ENCODE data around the gene DAND5. TPM values are rescaled to one million over a fixed set of nuclear protein-coding genes. Genes with fewer than 3 reads are reported as not detected.

DAND5 gene, protein sequence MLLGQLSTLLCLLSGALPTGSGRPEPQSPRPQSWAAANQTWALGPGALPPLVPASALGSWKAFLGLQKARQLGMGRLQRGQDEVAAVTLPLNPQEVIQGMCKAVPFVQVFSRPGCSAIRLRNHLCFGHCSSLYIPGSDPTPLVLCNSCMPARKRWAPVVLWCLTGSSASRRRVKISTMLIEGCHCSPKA
- total RNA-seq, result 0.26 TPM

DNA sequence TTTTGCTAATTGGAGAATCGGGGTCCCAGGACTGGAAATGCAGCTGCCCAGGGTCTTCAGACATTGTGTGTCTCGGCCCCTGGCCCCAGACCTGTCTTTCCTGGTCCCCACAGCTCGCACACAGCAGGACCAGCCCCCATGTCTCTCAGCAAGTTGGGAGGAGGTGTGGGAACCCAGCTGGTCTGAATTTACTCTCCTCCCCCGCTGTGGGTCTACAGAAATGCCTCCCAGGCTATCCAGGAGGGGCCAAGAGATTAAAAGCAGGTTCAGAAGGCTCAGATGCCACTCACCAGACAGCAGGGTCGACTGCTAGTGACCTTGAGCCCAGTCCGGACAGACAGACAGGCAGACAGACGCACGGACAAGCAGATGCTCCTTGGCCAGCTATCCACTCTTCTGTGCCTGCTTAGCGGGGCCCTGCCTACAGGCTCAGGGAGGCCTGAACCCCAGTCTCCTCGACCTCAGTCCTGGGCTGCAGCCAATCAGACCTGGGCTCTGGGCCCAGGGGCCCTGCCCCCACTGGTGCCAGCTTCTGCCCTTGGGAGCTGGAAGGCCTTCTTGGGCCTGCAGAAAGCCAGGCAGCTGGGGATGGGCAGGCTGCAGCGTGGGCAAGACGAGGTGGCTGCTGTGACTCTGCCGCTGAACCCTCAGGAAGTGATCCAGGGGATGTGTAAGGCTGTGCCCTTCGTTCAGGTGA lies at the start of gene DAND5:
Gene DAND5 (plus strand): TSS at position 285 of the 697 bp plus-strand sequence. CDS start 85 bp downstream, at position 370.
- no peak for DNase-seq (ENCODE audit: low spot score)

DNA sequence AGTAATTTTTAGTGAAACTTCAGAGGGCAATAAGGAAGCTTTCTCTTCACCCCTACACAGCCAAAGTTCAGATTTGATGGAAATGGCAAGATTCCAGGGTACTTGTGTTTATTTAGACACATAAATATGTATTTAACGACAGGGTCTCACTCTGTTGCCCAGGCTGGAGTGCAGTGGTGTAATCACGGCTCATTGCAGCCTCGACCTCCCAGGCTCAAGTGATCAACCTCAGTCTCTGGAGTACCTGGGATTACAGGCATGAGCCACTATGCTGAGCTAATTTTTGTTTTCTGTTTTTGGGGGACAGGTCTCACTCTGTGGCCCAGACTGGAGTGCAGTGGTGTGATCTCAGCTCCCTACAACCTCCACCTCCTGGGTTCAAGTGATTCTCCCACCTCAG lies 48.3 kb upstream of the DAND5 start:
- DNase-seq (ENCODE audit: low spot score), result no peak

DNA sequence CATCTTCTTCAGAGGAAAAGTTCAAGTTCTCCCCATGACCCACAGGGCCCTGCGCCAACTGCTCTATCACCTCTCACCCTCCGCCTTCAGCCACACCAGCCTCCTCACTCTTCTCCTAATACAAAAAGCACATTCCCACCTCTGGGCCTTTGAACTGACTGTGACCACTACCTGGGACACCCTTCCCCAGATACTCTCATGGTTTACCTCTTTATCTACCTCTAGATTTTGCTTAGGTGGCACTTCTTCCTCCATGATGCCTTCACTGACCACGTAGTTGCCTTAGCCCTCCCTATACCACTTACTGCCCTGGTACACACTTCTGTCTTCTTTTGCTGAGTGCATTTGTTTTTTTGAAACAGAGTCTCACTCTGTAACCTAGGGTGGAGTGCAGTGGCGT lies 46.4 kb upstream of the DAND5 start:
- DNase-seq (ENCODE audit: low spot score), result no peak

DNA sequence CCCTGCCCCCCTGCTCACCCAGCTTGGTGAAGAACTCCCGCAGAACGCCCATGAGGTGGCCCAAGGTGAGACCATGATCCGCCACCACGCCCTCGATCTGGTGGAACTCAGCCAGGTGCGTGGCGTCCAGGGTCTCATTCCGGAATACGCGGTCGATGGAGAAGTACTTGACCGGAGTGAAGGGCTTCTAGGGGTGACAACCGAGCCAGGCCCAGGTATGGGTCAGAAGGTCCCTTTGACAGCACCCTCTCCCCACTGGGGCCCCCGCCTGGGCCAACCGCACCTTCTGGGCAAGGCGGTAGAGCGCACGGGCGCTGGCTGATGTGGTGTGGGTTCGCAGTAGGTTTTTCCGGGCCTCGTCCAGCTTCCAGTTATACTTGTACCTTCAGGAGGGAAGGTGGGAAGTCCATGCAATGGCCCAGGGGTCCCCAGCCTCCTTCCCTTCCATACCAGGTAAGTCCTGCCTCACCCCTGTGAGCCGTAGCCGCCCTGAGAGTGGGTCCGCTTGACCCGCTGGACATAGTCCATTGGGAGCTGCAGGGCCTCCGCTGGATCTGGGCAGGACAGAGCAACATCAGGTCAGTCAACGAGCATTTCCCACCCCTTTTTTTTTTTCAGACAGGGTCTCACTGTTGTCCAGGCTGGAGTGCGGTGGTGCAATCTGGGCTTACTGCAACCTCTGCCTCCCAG lies 44.6 kb upstream of the DAND5 start:
- no peak for DNase-seq (ENCODE audit: low spot score)

DNA sequence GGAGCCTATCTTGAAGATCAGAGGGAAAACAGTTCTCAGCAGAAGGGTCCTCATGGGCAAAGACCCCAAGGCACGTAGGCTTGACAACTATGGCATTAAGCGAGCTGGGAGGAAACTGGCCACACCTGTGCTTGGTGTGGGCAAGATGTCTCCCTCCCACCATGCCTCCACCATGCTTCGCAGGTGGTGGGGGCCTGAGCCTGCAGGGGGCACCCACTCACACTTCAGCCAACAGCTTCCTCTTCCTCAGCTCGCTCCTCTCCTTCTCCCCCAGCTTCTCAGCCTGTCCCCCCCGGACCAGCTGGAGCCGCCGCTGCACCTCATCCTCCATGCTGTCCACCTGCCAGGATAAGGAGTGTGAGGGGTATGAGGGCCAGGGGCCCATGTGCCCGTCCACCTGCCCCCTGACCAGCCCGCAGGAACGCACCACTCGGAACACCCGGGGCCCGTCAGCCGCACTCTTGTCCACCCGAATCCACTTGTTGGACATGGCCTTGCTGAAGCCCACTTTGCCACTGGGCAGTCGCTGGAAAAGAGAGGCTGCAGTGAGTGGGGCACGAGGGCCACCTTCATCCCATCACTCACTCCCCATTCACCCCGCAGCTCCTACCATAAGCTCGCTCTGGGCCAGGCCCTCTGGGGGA lies 39.3 kb upstream of the DAND5 start:
- DNase-seq (ENCODE audit: low spot score), result no peak

DNA sequence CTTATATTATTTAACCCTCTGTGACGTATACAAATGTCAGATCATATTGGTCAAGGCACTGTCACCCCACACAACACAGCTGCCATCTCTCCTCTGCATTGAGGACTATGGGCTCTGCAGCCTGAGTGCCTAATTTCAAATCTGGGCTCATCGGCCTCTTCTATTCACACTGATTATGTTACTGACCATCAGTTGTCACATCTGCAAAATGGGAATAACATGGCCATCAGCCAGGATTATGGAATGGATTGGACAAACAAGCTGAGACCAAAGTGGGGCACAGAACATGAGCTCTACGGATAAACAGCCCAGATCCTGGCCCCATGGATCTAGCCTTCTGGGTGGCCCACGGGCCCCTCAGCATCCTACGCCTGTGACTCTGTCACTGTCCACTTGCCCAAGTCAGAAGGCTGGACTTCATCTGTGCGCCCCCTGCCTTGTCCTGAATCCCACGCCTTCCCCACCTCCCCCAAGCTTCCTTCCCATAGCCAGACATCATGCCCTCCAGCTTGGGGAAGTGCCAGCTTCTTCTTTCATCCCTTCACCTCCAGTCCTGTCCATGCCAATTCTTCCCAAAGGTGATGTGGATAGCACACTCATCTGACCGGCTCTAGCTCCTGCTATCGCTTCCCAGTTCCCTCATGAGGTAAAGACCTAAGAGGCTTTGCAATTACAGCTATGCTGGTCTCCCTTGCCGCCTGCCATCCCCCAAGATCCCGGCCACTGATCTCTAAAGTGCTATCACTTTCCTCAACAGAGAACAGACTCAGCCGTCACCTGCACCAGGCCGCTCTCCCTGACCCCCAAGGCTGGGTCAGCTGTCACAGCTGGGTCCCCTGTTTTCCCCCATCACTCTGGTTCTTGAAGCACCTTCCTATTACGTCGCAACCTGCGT lies 36.7 kb upstream of the DAND5 start:
- no peak for DNase-seq (ENCODE audit: low spot score)

DNA sequence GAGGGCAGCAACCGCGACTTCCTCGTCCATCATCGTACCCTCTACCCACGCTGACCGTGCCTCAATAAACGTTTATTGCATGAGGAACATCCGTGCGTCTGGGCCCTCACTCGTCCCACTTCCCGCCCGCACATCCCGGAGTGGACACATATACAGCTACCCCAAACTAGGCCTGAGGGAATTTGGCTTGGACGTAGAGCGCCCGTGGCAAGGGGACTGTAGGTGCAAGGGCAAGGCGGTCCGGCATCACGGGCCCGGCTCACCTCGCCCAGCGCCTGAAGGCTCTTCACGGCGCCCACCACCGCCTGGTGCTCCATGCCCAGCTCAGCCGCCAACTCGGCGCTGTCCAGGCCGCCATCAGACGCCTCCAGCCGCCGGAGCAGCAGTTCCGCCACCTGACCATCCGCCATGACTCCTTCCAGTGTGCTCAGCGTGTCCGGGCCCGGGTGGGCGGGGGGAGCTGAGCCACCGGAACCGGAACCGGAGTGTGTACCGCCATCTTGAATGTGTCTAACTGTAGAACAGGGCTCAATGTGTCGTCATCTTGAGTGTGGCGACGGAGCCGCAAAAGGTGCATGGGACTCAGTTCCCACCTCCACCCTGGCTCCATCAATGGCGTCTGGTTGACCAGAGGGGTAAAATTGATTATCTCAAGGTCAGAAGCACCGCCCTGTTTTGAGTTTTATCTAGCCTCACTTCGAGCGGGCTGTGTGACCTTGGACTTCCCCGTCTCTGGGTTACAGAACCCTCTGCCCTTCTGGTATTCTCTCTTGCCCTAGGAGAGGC lies 35.9 kb upstream of the DAND5 start, which contains the start of gene FARSA:
Gene FARSA (minus strand): TSS at position 425 of the 786 bp plus-strand sequence. CDS start 15 bp downstream, at position 410.
- peak; percentile 94 for DNase-seq (ENCODE audit: low spot score)

DNA sequence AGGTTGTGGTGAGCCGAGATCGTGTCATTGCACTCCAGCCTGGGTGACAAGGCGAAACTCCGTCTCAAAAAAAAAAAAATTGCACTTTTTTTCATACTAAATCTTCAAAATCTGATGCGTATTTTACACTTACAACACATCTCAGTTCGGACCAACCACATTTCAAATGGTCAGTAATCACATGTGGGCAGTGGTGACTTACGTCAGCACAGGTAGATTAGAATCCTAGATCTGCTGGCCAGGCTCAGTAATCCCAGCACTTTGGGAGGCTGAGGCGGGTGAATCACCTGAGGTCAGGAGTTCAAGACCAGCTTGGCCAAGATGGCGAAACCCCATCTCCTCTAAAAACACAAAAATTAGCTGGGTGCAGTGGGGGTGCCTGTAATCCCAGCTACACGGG lies 34.3 kb upstream of the DAND5 start:
- DNase-seq (ENCODE audit: low spot score), result no peak

DNA sequence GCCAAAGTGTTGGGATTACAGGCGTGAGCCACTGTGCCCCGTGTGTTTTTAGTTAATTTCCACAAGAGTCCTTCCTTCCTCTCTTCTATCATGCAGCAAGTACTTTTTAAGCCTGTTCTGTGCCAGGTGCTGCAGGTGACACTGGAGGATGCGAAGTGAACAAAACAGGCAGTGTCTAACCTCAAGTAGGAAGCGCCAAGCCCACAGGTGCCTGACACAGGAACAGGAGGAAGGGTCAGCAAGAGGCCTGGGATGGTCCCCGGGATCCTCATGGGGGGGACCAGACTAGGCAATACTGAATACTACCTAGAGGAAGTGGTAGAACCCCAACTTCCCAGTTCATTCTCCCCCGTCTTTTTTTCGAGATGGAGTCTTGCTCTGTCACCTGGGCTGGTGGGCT lies 32.8 kb upstream of the DAND5 start:
- DNase-seq (ENCODE audit: low spot score), result no peak

DNA sequence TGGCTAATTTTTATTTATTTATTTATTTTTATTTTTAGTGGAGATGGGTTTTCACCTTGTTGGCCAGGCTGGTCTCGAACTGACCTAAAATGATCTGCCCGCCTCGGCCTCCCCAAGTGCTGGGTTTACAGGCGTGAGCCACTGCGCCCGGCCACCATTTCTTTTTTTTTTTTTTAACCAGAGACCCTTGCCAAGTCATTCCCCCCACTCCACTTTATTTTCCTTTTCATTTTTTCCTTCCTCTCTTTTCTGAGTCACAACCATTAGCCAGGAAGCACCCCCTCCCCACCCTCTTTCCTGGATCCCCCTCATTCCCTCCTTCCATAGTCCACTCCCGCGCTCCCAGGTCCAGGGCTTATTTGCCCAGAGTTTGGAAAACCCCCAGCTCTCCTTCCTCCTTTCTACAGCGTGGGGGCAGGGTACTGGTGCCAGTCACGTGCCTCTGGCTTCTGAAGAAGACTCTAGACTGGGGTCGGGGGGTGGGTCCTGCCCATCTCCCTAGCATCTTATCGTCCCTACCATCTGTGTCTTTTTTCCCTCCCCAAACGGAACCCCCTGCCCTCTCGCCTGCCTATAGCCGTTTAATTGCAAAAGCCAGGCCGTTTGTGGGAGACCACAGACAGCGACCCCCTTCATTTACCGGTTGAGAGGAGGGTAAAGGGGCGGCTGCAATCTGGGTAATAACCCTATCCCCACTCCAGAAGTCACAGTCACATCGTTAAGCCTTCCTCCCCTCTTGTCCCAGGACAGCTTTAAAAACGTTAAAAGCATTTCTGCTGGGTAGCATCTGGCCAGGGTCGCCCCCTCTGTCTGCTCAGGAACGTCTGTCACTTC lies 32.1 kb upstream of the DAND5 start:
- DNase-seq (ENCODE audit: low spot score), result no peak

DNA sequence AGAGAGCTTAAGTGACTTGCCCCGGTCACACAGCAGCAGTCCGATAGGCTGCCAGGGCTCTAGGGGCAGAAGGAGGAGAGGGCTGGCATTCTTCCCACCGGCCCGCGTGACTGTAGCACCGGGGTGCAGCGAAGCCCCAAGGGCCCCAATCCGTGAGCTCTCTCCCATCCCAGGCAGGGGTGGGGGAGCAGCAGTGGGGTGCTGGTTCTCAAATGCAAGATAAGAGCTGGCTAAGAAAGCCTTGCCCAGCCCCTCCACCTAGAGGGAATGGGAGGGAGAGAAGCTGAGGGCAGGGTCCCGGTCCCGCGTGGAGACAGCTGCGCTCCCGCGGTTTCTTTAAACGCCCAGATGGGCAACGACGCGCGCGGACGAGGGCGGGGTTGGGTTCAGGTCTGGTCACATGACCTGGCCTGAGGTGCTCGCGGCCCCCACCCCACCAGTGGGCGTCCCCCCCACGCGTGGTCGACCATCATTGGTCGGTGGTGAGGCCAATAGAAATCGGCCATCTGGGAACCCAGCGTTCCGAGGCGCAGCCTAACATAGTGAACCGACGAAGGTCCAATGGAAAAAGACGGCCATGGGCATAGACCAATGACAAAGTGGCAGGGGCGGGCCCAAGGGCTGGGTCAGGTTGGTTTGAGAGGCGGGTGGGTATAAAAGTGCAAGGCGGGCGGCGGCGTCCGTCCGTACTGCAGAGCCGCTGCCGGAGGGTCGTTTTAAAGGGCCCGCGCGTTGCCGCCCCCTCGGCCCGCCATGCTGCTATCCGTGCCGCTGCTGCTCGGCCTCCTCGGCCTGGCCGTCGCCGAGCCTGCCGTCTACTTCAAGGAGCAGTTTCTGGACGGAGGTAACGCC lies 31.2 kb upstream of the DAND5 start, which contains the start of gene CALR:
Gene CALR (plus strand): TSS at position 683 of the 852 bp plus-strand sequence. CDS start 71 bp downstream, at position 754.
- peak; percentile 100 for DNase-seq (ENCODE audit: low spot score)

DNA sequence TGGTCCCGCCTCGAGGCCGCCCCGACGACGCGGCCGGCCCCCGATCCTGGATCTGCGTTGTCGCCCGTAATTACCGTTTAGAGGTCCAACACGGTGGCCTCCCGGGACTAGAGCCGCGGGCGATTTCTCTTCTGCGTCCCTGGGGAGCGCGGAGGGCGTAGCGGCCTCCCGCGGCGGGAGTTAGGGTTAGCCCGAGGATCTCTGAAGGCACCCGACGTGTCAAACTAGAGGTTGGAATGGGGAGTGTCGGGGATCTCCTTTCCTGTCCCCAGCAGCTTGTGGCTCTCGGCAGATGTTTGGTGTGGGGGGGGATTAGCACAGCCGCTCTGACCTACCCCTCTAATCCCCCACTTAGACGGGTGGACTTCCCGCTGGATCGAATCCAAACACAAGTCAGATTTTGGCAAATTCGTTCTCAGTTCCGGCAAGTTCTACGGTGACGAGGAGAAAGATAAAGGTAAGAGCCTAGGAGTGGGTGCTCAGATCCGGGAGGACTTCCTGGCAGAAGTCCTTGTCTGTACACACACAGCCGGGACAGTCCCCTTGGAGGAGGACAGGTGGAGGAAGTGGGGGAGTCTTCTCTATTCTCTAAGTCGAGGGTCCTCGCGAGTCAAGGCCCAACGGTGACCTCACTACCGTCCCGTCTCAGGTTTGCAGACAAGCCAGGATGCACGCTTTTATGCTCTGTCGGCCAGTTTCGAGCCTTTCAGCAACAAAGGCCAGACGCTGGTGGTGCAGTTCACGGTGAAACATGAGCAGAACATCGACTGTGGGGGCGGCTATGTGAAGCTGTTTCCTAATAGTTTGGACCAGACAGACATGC lies 30.4 kb upstream of the DAND5 start:
- no peak for DNase-seq (ENCODE audit: low spot score)

DNA sequence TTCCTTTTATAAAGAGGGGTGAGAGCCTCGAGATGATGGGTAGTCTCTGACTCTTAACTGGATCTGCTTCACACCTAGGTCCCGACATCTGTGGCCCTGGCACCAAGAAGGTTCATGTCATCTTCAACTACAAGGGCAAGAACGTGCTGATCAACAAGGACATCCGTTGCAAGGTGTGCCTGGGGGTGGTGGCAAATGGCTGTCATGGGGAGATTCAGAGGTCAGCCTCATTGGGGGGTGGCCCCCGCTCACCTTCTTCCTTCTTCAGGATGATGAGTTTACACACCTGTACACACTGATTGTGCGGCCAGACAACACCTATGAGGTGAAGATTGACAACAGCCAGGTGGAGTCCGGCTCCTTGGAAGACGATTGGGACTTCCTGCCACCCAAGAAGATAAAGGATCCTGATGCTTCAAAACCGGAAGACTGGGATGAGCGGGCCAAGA lies 29.4 kb upstream of the DAND5 start:
- no peak for DNase-seq (ENCODE audit: low spot score)

DNA sequence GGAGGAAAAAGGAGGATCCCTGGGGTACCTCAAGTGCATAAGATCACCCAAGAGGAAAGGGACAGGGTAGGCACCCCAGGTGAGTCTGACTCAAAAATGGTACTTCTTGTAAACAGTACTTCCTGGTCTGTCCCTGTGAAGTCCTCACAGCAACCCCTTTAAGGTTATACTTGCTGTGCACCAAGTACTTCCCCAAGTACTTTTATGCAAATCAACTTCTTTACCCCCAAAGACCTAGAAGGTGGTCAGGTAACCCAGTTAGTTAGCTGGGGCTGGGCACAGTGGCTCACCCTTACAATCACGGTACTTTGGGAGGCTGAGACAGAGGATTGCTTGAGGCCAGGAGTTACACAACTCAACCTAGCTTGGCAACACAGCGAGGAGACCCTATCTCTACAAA lies 28.5 kb upstream of the DAND5 start:
- no peak for DNase-seq (ENCODE audit: low spot score)

DNA sequence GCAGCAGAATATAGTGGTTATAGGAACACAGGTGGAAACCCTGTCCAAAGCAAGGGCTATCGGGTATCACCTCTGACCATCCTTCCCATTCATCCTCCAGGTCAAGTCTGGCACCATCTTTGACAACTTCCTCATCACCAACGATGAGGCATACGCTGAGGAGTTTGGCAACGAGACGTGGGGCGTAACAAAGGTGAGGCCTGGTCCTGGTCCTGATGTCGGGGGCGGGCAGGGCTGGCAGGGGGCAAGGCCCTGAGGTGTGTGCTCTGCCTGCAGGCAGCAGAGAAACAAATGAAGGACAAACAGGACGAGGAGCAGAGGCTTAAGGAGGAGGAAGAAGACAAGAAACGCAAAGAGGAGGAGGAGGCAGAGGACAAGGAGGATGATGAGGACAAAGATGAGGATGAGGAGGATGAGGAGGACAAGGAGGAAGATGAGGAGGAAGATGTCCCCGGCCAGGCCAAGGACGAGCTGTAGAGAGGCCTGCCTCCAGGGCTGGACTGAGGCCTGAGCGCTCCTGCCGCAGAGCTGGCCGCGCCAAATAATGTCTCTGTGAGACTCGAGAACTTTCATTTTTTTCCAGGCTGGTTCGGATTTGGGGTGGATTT lies 25.8 kb upstream of the DAND5 start:
- no peak for DNase-seq (ENCODE audit: low spot score)

DNA sequence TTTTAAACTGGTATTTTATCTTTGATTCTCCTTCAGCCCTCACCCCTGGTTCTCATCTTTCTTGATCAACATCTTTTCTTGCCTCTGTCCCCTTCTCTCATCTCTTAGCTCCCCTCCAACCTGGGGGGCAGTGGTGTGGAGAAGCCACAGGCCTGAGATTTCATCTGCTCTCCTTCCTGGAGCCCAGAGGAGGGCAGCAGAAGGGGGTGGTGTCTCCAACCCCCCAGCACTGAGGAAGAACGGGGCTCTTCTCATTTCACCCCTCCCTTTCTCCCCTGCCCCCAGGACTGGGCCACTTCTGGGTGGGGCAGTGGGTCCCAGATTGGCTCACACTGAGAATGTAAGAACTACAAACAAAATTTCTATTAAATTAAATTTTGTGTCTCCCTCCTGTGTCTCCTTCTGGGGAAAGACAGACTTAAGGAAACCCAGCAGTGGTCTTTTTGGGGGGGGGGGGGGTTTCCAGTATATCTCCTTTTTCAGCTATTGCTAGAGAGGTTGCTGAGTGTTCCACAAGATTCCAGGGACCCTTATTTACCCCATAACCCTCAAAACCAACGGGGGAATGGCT lies 25.2 kb upstream of the DAND5 start:
- DNase-seq (ENCODE audit: low spot score), result no peak
